ENCODE measurements around the gene NR6A1. TPM values are rescaled to one million over a fixed set of nuclear protein-coding genes. Genes with fewer than 3 reads are reported as not detected.

NR6A1 gene
- total RNA-seq, 1 donor from 2014 or later: 3.2 TPM

DNA sequence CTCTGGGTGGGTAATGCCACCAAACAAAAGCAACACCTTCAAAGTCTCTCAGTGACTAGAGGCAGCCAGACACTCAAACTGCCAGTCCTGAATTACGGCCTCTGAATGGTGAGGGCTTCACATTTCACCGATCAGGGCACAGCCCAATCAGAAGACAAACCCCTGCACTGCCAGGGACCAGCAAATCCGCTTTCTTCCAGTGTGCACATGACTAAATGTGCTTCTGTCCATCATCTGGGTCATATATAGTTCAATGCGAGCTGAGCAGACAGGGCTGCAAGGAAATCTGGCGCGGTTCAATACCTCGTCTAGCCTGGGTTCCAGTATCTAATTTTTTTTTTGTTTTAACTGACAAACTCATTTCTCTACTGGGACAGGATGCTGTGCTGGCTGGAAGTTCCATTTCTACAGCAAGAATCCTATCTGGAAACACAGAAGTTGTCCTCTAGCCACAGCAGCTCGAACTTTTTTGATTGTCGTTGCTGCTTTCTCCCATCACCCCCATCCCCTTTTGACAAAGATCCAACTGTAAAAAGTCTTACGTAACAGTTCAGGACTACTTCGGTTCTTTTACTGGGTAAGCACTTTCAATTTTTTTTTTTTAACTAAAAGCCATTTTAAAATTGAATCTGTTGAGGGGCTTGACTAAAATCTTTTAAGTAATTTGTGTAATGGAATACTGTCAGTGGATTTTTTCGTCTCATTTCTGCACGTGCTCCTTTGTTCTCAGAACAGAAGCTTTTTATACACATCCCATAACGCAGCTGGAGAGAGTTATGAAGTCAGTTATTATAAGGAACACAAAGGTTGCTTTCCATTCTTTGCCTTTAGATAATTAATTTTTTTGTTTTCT, 112.7 kb downstream of the NR6A1 start:
- DNase-seq (ENCODE audit: low spot score): peak; percentile 72

- no peak for DNase-seq (ENCODE audit: low spot score)
Measured at GRCh38 chr9:124657516-124657915, 113.6 kb downstream of the NR6A1 start.

- no peak for DNase-seq (ENCODE audit: low spot score)
Measured at GRCh38 chr9:124654431-124654830, 116.7 kb downstream of the NR6A1 start.

- no peak for DNase-seq (ENCODE audit: low spot score)
Measured at GRCh38 chr9:124652615-124653393, 118.3 kb downstream of the NR6A1 start.

DNA sequence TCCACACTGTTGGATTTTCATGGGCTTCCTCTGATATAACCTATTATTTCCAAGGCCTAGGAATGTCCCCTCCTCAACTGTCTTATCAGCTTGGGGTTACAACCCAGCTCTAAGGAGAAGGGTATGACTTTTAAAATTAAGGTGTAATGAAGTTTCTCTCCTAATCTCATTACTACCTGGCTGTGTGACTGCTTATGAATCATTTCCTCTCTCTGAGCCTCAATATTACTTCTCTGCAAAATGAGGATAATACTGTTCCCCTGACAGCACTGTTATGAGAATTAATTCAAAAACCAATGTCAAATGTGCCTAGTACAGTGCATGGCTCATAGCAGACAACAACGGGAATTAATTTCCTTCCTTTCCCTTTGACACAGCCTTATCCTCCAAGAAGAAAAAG, 118.9 kb downstream of the NR6A1 start:
- no peak for DNase-seq (ENCODE audit: low spot score)

DNA sequence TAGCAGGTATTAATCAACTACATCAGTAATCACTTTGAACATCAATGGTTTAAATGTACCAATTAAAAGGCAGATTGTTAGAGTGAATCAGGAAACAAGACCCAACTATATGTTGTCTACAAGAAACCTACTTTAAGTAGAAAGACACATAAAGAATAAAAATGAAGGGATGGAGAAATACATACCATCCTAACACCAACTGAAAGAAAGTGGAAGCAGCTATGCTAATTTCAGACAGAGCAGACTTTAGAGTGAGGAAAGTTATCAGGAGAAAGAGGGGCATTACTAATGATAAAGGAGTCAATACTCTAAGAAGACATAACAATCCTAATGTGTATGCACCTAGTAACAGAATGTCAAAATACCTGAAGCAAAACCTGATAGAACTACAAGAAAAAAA, 125.8 kb downstream of the NR6A1 start:
- DNase-seq (ENCODE audit: low spot score): no peak

- DNase-seq (ENCODE audit: low spot score): no peak
Measured at GRCh38 chr9:124639637-124640036, 131.5 kb downstream of the NR6A1 start.

DNA sequence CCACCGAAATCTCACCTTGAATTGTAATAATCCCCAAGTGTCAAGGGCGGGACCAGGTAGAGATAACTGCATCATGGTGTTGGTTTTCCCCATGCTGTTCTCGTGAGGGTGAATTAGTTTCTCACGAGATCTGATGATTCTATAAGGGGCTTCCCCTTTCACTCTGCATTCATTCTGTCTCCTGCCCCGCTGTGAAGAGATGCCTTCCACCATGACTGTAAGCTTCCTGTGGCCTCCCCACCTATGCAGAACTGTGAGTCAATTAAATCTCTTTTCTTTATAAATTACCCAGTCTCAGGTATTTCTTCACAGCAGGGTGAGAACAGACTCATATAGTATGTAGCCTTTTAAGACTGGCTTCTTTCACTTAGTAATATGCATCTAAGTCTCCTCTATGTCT, 135.8 kb downstream of the NR6A1 start:
- no peak for DNase-seq (ENCODE audit: low spot score)

GRCh38 chr9:124632077-124632621, 139.0 kb downstream of the NR6A1 start:
- DNase-seq (ENCODE audit: low spot score): no peak

DNA sequence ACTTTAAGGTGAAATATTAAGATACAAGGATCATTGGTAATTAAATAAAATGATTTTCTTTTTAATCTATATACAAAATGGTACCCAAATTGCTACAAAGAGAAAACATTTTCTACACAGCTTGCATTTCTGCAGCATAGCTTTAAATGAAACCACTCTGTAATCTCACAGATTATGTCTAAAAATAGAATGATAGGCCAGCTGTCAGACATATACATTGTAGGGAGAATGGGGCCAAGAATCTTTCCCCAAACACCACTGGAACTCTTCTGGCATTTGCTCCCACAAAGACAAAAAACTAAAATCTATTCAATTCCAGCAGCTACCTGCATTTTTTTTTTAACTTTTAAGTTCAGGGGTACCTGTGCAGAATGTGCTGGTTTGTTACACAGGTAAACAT, 139.8 kb downstream of the NR6A1 start:
- no peak for DNase-seq (ENCODE audit: low spot score)

- DNase-seq (ENCODE audit: low spot score): no peak
Measured at GRCh38 chr9:124629600-124629999, 141.5 kb downstream of the NR6A1 start.

DNA sequence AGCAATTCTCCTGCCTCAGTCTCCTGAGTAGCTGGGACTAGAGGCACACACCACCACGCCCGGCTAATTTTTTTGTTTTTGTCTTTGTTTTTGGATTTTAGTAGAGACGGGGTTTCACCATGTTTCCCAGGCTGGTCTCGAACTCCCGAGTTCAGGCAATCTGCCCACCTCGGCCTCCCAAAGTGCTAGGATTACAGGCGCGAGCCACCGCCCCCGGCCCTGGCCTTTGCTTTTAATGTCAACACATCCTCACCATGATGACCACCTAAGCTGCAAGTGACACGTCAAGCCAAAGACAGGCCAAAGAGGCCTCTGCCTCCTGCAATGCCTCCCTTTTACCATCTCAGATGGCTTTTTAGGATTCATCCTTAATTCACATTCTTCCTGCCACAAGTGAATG, 142.4 kb downstream of the NR6A1 start:
- no peak for DNase-seq (ENCODE audit: low spot score)

GRCh38 chr9:124626276-124626675, 144.8 kb downstream of the NR6A1 start:
- DNase-seq (ENCODE audit: low spot score): no peak

- no peak for DNase-seq (ENCODE audit: low spot score)
Measured at GRCh38 chr9:124625087-124625486, 146.0 kb downstream of the NR6A1 start.

GRCh38 chr9:124624735-124624992, 146.4 kb downstream of the NR6A1 start:
- DNase-seq (ENCODE audit: low spot score): no peak

DNA sequence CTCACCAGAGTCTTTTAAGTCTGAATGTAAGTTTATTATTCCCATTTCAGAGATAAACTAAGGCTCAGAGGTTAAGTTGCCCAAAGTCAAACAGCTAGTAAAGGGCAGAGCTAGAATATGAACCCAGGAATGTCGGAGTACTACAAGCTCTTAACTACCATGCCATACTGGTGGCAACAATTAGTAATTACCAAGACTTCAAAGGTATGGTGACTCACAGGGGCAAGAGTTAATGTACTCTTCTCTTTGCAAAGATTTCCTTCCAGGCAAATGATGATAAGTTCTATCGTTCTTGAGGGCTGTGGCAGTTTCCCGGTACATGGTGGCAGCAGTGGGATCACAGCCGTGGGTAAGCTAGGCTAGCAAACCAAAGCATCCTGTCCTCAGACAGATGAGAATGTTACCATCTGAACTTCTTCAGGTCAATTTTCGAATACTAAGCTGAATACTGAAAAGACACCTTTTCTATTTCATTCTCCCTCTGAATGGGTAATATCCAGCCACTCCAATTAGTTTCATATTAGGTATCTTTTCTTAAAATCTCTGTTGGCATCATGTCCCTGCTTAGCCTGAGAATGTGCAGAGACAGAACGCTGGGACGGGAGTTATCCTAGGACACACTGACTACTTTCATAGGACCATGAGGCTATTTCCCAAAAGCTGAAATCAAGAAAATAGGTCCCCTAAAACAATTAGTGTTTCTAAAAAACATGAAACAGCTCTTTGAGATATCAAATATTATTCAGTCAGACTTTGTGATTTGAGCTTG, 147.0 kb downstream of the NR6A1 start:
- no peak for DNase-seq (ENCODE audit: low spot score)

DNA sequence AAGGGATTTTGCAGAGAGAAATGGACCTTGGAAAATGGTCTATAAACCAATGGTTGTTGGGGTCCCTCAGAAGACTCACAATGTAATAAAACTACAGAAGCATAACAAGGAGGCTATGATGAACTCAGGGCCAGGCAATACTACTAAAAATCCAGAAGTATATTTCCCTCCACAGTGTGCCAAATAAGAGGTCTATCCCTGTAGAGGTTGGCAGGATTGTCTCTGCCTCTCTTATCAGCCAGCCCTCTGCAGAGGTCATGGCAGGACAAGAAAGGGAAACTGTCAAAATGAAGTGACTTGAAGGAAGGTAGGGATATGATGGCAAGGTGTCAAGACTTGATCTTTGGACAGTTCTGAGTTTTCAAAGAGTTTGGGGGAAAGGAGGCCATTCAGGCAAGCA, 148.2 kb downstream of the NR6A1 start:
- no peak for DNase-seq (ENCODE audit: low spot score)

- no peak for DNase-seq (ENCODE audit: low spot score)
Measured at GRCh38 chr9:124621371-124622328, 149.5 kb downstream of the NR6A1 start.

GRCh38 chr9:124618476-124618875, 152.6 kb downstream of the NR6A1 start:
- DNase-seq (ENCODE audit: low spot score): no peak

- DNase-seq (ENCODE audit: low spot score): peak; percentile 82
Measured at GRCh38 chr9:124617477-124618141, 153.5 kb downstream of the NR6A1 start.

GRCh38 chr9:124616961-124617360, 154.2 kb downstream of the NR6A1 start:
- no peak for DNase-seq (ENCODE audit: low spot score)

Measured in mucosa of gallbladder (tissue), 1 donor.